Small intestine (tissue), 7 donors: ENCODE results near the gene PPP2R5B. TPM values are rescaled to one million over a fixed set of nuclear protein-coding genes. Genes with fewer than 3 reads are reported as not detected.
A peak's percentile ranks its signal among the peaks of the same experiment; 100 is the strongest.

ENCODE experiments used
- DNase-seq, 2 donors: peaks; one replicate each; pipeline versions ENCODE4 v3.0.0 to v3.0.0-alpha.2; 2013
- FAIRE-seq: peaks from 2 replicates; lab custom pipeline; 2012; peaks lifted over from hg19 to GRCh38; lab: Jason Lieb, UNC
- H3K27ac ChIP-seq, 3 donors: one replicate each; pipeline ENCODE4 v1.5.1; 2013; ENCODE audit warnings: low read length in 2 of 3, mild to moderate bottlenecking in 2 of 3, control low read depth in 1 of 3, inconsistent platforms in 1 of 3, low read depth in 1 of 3, moderate library complexity in 1 of 3
- H3K27me3 ChIP-seq, 3 donors: one replicate each; pipeline ENCODE4 v1.6.1; 2013; ENCODE audit warnings: low read length in 3 of 3, inconsistent platforms in 1 of 3; ENCODE audit not compliant: control insufficient read depth in 3 of 3, insufficient read depth in 3 of 3
- H3K36me3 ChIP-seq, 3 donors: one replicate each; pipeline ENCODE4 v1.6.1; 2013; ENCODE audit warnings: low read length in 3 of 3, inconsistent platforms in 1 of 3, low read depth in 1 of 3, mild to moderate bottlenecking in 1 of 3, moderate library complexity in 1 of 3; ENCODE audit not compliant: control insufficient read depth in 3 of 3, insufficient read depth in 2 of 3
- H3K4me1 ChIP-seq, 3 donors: one replicate each; pipeline ENCODE4 v1.6.1; 2013; ENCODE audit warnings: low read length in 2 of 3, inconsistent platforms in 1 of 3, low read depth in 1 of 3, mild to moderate bottlenecking in 1 of 3, moderate library complexity in 1 of 3; ENCODE audit not compliant: control insufficient read depth in 3 of 3, insufficient read depth in 2 of 3
- H3K4me3 ChIP-seq, 3 donors: one replicate each; pipeline ENCODE4 v1.5.1; 2013; ENCODE audit warnings: low read length in 3 of 3, control low read depth in 1 of 3, inconsistent platforms in 1 of 3, low read depth in 1 of 3, mild to moderate bottlenecking in 1 of 3, moderate library complexity in 1 of 3
- H3K9me3 ChIP-seq, 2 donors: one replicate each; pipeline ENCODE4 v1.6.1; 2013; ENCODE audit warnings: low read depth in 1 of 2, low read length in 1 of 2; ENCODE audit not compliant: control insufficient read depth in 2 of 2, insufficient read depth in 1 of 2
- WGBS, 3 donors: extraction: QIAGEN DNeasy Blood & Tissue Kit; methylation state at CpG; one replicate each; pipeline ENCODE4 v1.1.7; 2013; 5-methylcytosine and 5-hydroxymethylcytosine counted together
- polyA plus RNA-seq, 4 donors: library from polyadenylated mRNA; stranded (reverse) in 3 of 4; unstranded in 1 of 4; fragments of 200-250 nt in 3 of 4; fragments of 120-200 nt in 1 of 4; gene quantifications; one replicate each; pipeline versions ENCODE4 v1.2.1 to v1.2.3, GENCODE V29; 2013
- donor health status: healthy with polysubstance abuse.
- donor health status: control.
- donor health status: control.
- donor health status: Bipolar disorder and iron deficiency.
- donor health status: healthy.

PPP2R5B gene
- polyA plus RNA-seq, 4 donors: 8.2 to 15.9 (median 13.6) TPM

- no peaks in the 10 kb centered on the region for H3K9me3 ChIP-seq
- FAIRE-seq: no peak
- H3K36me3 ChIP-seq: peaks cover 12 to 59% (median 15%) of the 10 kb centered on the region in 3 donors
- H3K27ac ChIP-seq: no peak overlapping the region
- H3K4me1 ChIP-seq: peaks cover 0 to 17% (median 0%) of the 10 kb centered on the region in 3 donors
- H3K27me3 ChIP-seq: no peaks in the 10 kb centered on the region
- 94 to 99% (median 96%) methylated on average over 7 of the region's 7 CpGs for WGBS, 3 donors
- DNase-seq: no peak
- H3K4me3 ChIP-seq: no peak overlapping the region
These were observed 6.8 kb downstream of the PPP2R5B start for GRCh38 chr11:64931290-64931689.

GRCh38 chr11:64932324-64932723 lies 7.8 kb downstream of the PPP2R5B start:
- DNase-seq: no peak

GRCh38 chr11:64933213-64933934 lies 8.9 kb downstream of the PPP2R5B start:
- Histone ChIP-seq H3K4me3 (no peak overlapping the region), H3K27me3 (peaks cover 0 to 2% (median 0%) of the 10 kb centered on the region in 3 donors), H3K36me3 (peaks cover 12 to 48% (median 15%) of the 10 kb centered on the region in 3 donors), H3K27ac (no peak overlapping the region), H3K9me3 (no peaks in the 10 kb centered on the region), H3K4me1 (peaks cover 0 to 17% (median 0%) of the 10 kb centered on the region in 3 donors)
- DNase-seq: peak in 1 of 2 donors; percentile 11
- 85 to 95% (median 91%) methylated on average over 11 to 12 of the region's 12 CpGs for WGBS, 3 donors
- no peak for FAIRE-seq

More at GRCh38 chr11:64932324-64932723, 7.8 kb downstream of the PPP2R5B start:
- Histone ChIP-seq H3K4me3 (no peak overlapping the region), H3K9me3 (no peaks in the 10 kb centered on the region), H3K36me3 (peaks cover 12 to 57% (median 15%) of the 10 kb centered on the region in 3 donors), H3K27ac (no peak overlapping the region), H3K4me1 (peaks cover 0 to 17% (median 0%) of the 10 kb centered on the region in 3 donors), H3K27me3 (peaks cover 0 to 2% (median 0%) of the 10 kb centered on the region in 3 donors)
- 87 to 90% (median 89%) methylated on average over 5 of the region's 5 CpGs for WGBS, 3 donors
- FAIRE-seq: no peak

- no peak overlapping the region for H3K4me3 ChIP-seq
- peaks cover 12 to 43% (median 15%) of the 10 kb centered on the region in 3 donors for H3K36me3 ChIP-seq
- FAIRE-seq: no peak
- no peak overlapping the region for H3K27ac ChIP-seq
- WGBS, 3 donors: 77 to 85% (median 80%) methylated on average over 10 of the region's 10 CpGs
- peaks cover 0 to 17% (median 0%) of the 10 kb centered on the region in 3 donors for H3K4me1 ChIP-seq
- H3K27me3 ChIP-seq: peaks cover 0 to 2% (median 0%) of the 10 kb centered on the region in 3 donors
- no peak for DNase-seq
- no peaks in the 10 kb centered on the region for H3K9me3 ChIP-seq
These were observed 9.6 kb downstream of the PPP2R5B start for GRCh38 chr11:64933935-64934681.

- H3K4me1 ChIP-seq: peaks cover 0 to 17% (median 0%) of the 10 kb centered on the region in 3 donors
- no peak overlapping the region for H3K4me3 ChIP-seq
- FAIRE-seq (no peak), DNase-seq (peak; percentile 62 to 68)
- H3K27me3 ChIP-seq: peaks cover 0 to 2% (median 0%) of the 10 kb centered on the region in 3 donors
- H3K9me3 ChIP-seq: no peaks in the 10 kb centered on the region
- peaks cover 11 to 40% (median 15%) of the 10 kb centered on the region in 3 donors for H3K36me3 ChIP-seq
- H3K27ac ChIP-seq: no peak overlapping the region
- WGBS, 3 donors: 21 to 65% (median 46%) methylated on average over 27 of the region's 27 CpGs
These were observed 10.3 kb downstream of the PPP2R5B start for GRCh38 chr11:64934682-64935358.

- DNase-seq: peak in 1 of 2 donors; percentile 15
- Histone ChIP-seq H3K36me3 (peaks cover 9 to 34% (median 11%) of the 10 kb centered on the region in 3 donors), H3K4me3 (no peak within 1 kb of the TSS), H3K27me3 (peaks cover 0 to 2% (median 0%) of the 10 kb centered on the region in 3 donors), H3K27ac (no peak within 1 kb of the TSS), H3K4me1 (peaks cover 0 to 17% (median 0%) of the 10 kb centered on the region in 3 donors), H3K9me3 (no peaks in the 10 kb centered on the region)
- no peak for FAIRE-seq
- WGBS, 3 donors: 61 to 68% (median 66%) methylated on average over 14 of the region's 14 CpGs
These were observed 11.0 kb downstream of the PPP2R5B start, which contains the start of gene GPHA2 for GRCh38 chr11:64935359-64936081. TSS of gene GPHA2 (minus strand) at chr11:64935893. CDS start at chr11:64935460, 433 bp downstream.

GRCh38 chr11:64936539-64936938 lies 12.1 kb downstream of the PPP2R5B start:
- Histone ChIP-seq H3K4me3 (no peak overlapping the region), H3K27me3 (peaks cover 0 to 2% (median 0%) of the 10 kb centered on the region in 3 donors), H3K27ac (no peak overlapping the region), H3K36me3 (peaks cover 2 to 25% (median 5%) of the 10 kb centered on the region in 3 donors), H3K4me1 (peaks cover 0 to 17% (median 0%) of the 10 kb centered on the region in 3 donors), H3K9me3 (no peaks in the 10 kb centered on the region)
- DNase-seq (no peak), FAIRE-seq (no peak)
- 82 to 93% (median 86%) methylated on average over 4 of the region's 4 CpGs for WGBS, 3 donors
